HUES48 (cell line): Measurements from ENCODE around the gene TEX28.
"Not testable (repeated sequence)": the region's sequence is repeated elsewhere in the genome, so short reads cannot be mapped to it uniquely, and the experiment has no call there.

Experiments used
- H3K27ac ChIP-seq: one replicate; pipeline ENCODE4 v1.7.0; 2013; ENCODE audit warnings: low read depth, low read length, inconsistent platforms
- H3K27me3 ChIP-seq: 2 replicates; pipeline ENCODE4 v1.6.1; 2013; ENCODE audit warnings: mild to moderate bottlenecking, low read length; ENCODE audit not compliant: control insufficient read depth, insufficient read depth
- H3K36me3 ChIP-seq: 2 replicates; pipeline ENCODE4 v1.6.1; 2013; ENCODE audit warnings: low read length; ENCODE audit not compliant: control insufficient read depth, insufficient read depth
- H3K4me1 ChIP-seq: 2 replicates; pipeline ENCODE4 v1.6.1; 2013; ENCODE audit warnings: mild to moderate bottlenecking, low read length; ENCODE audit not compliant: control insufficient read depth, insufficient read depth
- H3K4me3 ChIP-seq: 2 replicates; pipeline ENCODE4 v1.5.1; 2013; ENCODE audit warnings: mild to moderate bottlenecking, low read depth, low read length
- H3K9ac ChIP-seq: 2 replicates; pipeline ENCODE4 v1.6.1; 2013; ENCODE audit warnings: mild to moderate bottlenecking, low read depth, low read length, moderate library complexity
- H3K9me3 ChIP-seq: 2 replicates; pipeline ENCODE4 v1.6.1; 2013; ENCODE audit warnings: low read length; ENCODE audit not compliant: control insufficient read depth, insufficient read depth

TEX28 gene, protein sequence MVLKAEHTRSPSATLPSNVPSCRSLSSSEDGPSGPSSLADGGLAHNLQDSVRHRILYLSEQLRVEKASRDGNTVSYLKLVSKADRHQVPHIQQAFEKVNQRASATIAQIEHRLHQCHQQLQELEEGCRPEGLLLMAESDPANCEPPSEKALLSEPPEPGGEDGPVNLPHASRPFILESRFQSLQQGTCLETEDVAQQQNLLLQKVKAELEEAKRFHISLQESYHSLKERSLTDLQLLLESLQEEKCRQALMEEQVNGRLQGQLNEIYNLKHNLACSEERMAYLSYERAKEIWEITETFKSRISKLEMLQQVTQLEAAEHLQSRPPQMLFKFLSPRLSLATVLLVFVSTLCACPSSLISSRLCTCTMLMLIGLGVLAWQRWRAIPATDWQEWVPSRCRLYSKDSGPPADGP

DNA sequence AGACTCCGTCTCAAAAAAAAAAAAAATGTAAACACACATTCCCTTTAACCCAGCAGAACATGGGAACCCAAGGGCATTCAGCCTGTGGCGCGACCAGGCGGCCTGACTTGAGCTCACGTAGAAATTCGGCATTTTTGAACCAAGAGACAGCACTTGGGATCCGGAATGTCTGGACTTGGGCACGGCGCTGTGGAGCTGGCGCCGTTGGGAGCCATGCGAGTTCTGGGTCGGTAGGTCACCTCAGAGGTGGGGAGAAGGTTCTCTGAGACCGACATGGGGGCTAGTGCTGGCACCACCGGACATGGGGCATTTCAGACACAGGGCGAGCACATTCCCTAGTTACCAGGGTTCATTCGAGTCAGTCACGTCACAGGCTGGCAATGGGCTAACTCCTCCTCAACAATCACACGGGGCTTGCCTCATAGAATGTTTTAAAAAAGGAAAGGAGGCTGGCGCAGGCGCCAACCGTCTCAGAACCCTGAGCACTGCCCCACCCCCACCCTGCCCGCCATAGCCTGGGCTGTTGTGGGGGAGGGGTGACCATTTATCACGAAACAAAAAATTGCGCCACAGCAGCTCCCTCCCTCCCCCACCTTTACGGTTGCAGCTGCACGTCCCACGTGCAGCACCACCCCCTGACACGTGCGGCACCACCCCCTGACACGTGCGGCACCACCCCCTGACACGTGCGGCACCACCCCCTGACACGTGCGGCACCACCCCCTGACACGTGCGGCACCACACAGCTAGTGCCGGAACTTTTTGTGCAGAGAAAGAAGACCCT, at the start of gene TEX28:
Gene TEX28, minus strand, starts transcription at position 334 of the 784 bp plus-strand sequence. CDS start 3,007 bp downstream, outside the sequence.
- Histone ChIP-seq H3K4me3 (no peak within 1 kb of the TSS), H3K27me3 (no peaks in the 10 kb centered on the region), H3K27ac (no peak within 1 kb of the TSS), H3K36me3 (no peaks in the 10 kb centered on the region), H3K9me3 (peaks cover 9% of the 10 kb centered on the region; the same call in 1 of the 2 replicates), H3K4me1 (no peaks in the 10 kb centered on the region), H3K9ac (no peak within 1 kb of the TSS)

DNA sequence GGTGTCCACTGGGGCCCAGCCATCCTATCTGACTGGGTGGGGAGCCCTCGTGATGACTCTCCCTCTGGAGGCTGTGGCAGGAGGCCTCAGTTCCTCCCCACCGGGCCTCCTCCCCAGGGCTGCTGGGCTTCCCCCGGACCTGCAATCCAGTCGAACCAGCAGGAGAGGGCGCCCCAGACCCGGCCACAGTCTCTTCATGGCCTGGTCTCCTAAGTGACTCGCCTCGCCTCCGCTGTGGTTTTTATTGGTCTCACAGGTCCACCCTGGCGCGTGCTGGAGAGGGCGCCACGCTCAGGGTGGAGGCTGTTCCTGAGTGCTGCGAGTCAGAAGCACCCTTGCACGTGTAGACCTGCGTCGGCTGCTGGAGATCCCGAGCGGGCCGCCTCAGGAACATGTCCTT, 48.7 kb upstream of the TEX28 start:
- not testable (repeated sequence) for H3K4me1 ChIP-seq, H3K36me3 ChIP-seq, H3K27me3 ChIP-seq, H3K9me3 ChIP-seq, H3K9ac ChIP-seq, H3K4me3 ChIP-seq, H3K27ac ChIP-seq

DNA sequence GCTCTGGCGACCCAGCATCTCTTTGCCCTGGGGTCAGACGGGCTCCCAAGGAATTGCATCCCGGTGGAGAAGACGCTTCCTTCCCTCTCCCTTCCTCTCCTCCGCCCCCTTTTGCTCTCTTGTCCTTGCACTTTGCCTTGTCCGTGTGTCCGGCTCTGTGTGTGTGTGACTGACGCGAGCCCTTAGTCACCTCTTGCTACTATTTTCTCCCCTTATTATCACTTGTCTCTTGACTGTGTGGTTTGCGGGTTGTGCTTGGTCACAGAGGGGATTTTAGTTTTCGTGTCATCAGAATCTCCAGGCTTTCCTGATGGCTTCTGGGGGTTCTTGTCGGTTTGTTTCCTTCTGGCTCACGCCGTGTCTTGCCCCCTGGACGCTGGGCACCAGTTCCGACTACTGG, 48.1 kb upstream of the TEX28 start:
- H3K27me3 ChIP-seq = not testable (repeated sequence)

DNA sequence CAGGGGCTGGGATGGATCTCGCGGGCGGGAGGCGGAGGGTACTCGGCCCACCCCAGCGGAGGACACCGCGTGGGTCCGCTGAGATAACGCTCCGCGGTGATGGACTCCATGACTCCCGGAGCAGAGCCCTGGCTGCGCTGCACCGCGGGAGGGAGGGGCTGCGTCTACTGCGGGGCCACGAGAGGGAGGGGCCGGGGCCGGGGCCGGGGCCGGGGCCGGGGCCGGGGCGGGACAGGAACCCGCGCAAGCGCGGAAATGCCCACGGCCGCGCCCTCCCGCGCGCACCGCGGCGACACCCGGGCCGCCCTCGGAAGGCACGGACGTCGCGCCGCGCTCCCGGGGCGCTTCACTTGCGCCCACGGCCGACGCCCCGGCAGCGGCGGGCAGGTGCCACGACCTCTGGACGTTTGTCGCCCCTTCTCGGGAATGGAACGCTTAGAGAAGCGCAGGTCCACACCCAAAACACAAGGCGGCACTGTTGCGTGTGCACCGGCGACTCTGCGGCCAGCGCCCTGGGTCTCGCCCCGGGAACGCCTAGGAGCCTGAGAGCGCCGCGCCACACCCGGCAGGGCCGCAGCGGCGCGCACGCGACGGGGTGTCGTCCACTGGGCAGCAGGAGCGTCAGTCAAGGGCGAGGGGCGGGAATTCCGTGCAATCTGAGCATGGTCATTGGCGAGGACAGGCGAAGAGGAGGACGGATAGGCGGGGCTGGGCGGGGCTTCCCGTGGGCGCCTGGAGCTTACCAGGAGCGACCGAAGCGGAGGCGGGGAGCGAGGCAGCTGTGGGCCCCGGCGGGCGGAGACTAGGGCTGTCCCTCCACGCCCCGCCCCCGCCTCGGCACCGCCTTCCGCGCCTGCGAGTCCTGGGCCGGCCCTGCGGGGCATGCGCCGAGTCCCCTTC, 46.7 kb upstream of the TEX28 start:
- not testable (repeated sequence) for H3K27me3 ChIP-seq, H3K9ac ChIP-seq, H3K9me3 ChIP-seq, H3K36me3 ChIP-seq, H3K4me3 ChIP-seq, H3K27ac ChIP-seq, H3K4me1 ChIP-seq

More for the DNA sequence above, 48.1 kb upstream of the TEX28 start:
- H3K9me3 ChIP-seq, H3K4me1 ChIP-seq, H3K27ac ChIP-seq, H3K4me3 ChIP-seq, H3K36me3 ChIP-seq, H3K9ac ChIP-seq: not testable (repeated sequence)

DNA sequence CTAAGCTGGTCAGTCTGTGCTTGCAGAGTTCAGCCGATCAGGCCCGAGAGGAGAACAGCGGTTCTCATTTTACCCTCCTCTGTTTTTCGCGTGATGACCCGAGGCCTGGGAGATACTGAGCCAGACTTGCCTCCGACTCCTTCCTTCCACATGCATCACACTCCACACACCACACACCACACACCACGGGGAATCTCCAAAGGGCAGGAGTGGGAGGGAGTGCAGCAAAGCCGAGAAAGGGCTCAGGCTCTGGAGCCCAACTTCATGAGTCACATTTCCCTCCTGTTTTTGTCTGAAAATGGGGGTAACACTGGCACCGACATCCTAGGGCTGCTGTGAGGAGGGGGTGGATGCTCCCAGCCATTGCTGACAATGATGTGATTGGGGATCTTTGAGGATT, 39.6 kb upstream of the TEX28 start:
- Histone ChIP-seq H3K9me3 (peaks cover 30% of the 10 kb centered on the region), H3K36me3 (no peaks in the 10 kb centered on the region), H3K27ac (no peak overlapping the region), H3K4me3 (no peak overlapping the region), H3K9ac (no peak overlapping the region), H3K4me1 (no peaks in the 10 kb centered on the region), H3K27me3 (no peaks in the 10 kb centered on the region)

DNA sequence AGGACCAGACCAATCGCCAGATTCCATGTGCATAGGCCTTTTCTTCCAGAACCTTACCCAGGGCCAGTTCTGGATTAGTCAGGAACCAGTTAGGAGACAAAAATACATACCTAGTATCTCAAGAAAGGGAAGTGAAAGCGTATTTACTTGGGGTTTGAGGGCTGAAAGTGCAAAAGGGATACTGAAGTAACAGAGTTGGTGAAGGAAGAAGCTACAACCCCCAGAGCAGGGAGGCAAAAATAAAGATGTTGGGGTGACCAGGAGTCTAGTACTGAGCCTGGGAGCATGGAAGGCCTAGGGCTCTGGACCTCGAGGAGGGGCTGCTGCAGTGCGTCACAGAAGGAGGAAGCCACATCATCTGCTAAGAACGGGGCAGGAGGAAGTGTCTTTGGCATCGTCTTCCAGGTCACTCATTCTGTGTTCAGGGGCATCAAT, 38.9 kb upstream of the TEX28 start:
- H3K4me1 ChIP-seq = no peaks in the 10 kb centered on the region
- no peak overlapping the region for H3K27ac ChIP-seq
- peaks cover 30% of the 10 kb centered on the region for H3K9me3 ChIP-seq
- H3K9ac ChIP-seq = no peak overlapping the region
- H3K4me3 ChIP-seq = no peak overlapping the region
- no peaks in the 10 kb centered on the region for H3K27me3 ChIP-seq
- H3K36me3 ChIP-seq = no peaks in the 10 kb centered on the region

DNA sequence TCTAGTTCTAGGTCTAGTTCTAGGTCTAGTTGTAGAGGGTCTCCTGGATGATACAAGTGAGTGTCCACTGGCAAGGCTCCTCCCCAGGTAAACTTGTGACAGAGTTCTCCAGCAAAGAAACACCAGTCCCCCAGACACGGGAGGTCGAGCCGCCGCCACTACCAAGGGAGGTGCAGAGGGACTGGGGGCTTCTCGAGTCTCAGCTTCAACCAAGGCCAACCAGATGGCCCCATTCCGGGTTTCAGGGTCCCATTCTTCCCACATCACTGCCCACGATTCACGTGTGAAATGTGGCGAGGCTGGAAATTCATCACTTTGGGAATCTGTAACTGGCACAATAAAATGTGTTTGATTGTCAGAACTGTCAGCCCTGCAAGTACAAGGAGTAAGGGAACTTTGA, 38.2 kb upstream of the TEX28 start:
- H3K9me3 ChIP-seq = peaks cover 30% of the 10 kb centered on the region
- no peak overlapping the region for H3K9ac ChIP-seq
- H3K4me1 ChIP-seq = no peaks in the 10 kb centered on the region
- no peak overlapping the region for H3K4me3 ChIP-seq
- H3K27me3 ChIP-seq = no peaks in the 10 kb centered on the region
- H3K36me3 ChIP-seq = no peaks in the 10 kb centered on the region
- H3K27ac ChIP-seq = no peak overlapping the region

DNA sequence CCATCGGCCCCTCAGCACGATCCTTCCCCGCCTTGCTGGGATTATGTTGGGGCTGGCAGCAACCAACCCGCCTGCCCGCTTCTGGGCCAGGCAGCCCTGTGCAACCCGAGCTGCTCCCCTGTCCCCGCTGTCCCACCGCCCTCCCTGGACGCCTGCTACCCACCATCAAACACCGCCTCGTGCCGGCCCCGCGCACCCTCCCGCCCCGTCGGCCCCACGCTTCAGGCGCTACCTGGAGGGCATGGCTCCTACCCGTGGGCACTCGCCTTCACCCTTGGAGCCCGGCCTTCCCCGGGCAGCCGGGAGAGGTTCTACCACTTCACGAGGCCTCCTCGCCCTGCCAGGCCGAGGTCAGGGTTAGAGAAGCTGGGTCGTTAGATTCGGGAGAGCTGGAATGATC, 37.6 kb upstream of the TEX28 start:
- no peaks in the 10 kb centered on the region for H3K4me1 ChIP-seq
- H3K9me3 ChIP-seq = peaks cover 36% of the 10 kb centered on the region
- no peak overlapping the region for H3K27ac ChIP-seq
- no peak overlapping the region for H3K4me3 ChIP-seq
- H3K36me3 ChIP-seq = no peaks in the 10 kb centered on the region
- H3K27me3 ChIP-seq = no peaks in the 10 kb centered on the region
- H3K9ac ChIP-seq = no peak overlapping the region

DNA sequence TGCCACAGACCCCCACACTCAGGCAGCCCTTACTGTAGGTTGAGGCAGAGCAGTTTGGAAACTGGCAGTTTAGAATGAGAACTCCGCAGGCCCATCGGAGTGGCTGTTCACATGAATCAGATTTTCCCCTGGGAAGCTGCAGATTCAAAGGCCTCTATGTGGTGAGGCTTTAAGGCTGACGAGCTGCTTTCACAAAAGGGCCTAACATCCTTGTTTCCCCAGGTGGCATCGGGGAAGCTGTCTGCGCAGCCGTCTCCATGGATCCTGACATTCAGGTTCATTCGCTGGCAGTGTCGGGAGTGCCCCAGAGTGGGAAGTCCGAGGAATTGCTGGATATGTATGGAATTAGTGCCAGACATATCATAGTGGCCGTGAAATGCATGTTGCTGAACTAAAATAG, 34.4 kb upstream of the TEX28 start:
- no peaks in the 10 kb centered on the region for H3K27me3 ChIP-seq

DNA sequence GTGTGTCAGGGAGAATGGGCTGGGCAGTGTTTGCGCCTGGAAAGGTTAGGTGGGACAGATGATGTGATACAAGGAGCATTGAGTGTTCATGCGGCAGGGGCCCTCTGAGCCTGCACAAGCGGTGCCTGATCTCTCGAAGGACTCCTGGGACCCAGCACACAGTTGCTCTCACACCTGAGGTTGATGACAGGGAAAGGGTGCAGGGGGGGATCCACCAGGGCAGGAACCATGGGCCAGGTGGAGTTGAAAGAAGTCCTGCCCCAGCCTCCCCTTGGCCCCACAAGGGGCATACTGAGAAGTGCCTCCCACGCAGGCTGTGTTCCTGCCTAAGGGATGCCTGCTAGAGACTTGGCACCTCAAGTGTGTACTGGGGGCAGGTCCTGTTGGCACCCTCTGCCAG, 33.7 kb upstream of the TEX28 start:
- H3K27me3 ChIP-seq = no peaks in the 10 kb centered on the region
- no peak overlapping the region for H3K4me3 ChIP-seq
- H3K27ac ChIP-seq = no peak overlapping the region
- H3K4me1 ChIP-seq = no peaks in the 10 kb centered on the region
- no peak overlapping the region for H3K9ac ChIP-seq
- H3K36me3 ChIP-seq = no peaks in the 10 kb centered on the region
- H3K9me3 ChIP-seq = peaks cover 33% of the 10 kb centered on the region; the same call in 1 of the 2 replicates

More for the DNA sequence above, 34.4 kb upstream of the TEX28 start:
- no peak overlapping the region for H3K4me3 ChIP-seq
- peaks cover 36% of the 10 kb centered on the region; the same call in 1 of the 2 replicates for H3K9me3 ChIP-seq
- H3K9ac ChIP-seq = no peak overlapping the region
- no peak overlapping the region for H3K27ac ChIP-seq
- no peaks in the 10 kb centered on the region for H3K4me1 ChIP-seq
- H3K36me3 ChIP-seq = no peaks in the 10 kb centered on the region
